ENCODE measurements around the gene SOAT2.
A peak's percentile ranks its signal among the peaks of the same experiment; 100 is the strongest.

The SOAT2 gene

DNA sequence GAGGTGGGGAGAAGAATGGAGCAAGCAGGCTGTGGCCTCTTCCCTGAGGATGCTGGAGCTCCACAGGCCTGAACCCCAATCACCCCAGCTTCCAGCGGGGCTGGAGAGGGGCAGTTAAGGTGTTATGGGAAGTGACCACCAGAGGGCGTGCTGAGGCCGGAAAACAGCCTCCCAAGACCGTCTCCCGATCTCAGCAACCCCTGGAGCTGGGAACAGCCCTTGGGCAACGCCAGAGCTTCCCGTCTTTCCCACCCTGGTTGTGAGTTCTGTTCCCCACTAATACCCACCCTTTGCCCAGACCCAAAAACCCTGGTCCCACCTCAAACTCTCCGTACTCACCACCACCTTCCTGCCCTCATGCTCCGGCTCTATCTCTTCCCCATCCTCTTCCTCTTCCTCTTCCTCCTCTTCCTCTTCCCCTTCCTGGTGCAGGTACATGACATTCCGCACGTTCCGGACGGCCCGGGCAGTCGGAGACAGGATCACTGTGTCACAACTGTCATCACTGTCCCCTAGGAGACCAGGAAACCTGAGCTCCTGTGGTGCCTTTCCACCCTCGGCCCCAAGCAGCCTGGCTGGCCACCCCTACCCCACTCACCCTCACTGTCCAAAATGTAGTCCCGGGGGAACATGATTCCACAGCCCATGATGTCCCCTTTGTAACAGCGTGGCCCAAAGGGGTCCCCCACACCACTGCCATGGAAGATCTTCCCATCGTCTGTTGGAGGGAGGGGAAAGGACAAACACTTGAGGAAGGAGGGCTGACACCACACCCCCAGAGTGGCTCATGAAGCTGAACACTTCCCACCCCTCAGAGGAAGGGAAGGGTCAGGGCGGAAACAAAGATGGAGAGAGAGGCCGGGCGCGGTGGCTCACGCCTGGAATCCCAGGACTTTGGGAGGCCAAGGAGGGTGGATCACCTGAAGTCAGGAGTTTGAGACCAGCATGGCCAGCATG lies 37.0 kb upstream of the SOAT2 start:
- peak; percentile 43 for DNase-seq

GRCh38 chr12:53067074-53067992 lies 36.0 kb upstream of the SOAT2 start:
- no peak for DNase-seq

- DNase-seq: no peak
Measured at GRCh38 chr12:53067993-53068770, 35.1 kb upstream of the SOAT2 start.

- no peak for DNase-seq
Measured at GRCh38 chr12:53068811-53069585, 34.3 kb upstream of the SOAT2 start.

DNA sequence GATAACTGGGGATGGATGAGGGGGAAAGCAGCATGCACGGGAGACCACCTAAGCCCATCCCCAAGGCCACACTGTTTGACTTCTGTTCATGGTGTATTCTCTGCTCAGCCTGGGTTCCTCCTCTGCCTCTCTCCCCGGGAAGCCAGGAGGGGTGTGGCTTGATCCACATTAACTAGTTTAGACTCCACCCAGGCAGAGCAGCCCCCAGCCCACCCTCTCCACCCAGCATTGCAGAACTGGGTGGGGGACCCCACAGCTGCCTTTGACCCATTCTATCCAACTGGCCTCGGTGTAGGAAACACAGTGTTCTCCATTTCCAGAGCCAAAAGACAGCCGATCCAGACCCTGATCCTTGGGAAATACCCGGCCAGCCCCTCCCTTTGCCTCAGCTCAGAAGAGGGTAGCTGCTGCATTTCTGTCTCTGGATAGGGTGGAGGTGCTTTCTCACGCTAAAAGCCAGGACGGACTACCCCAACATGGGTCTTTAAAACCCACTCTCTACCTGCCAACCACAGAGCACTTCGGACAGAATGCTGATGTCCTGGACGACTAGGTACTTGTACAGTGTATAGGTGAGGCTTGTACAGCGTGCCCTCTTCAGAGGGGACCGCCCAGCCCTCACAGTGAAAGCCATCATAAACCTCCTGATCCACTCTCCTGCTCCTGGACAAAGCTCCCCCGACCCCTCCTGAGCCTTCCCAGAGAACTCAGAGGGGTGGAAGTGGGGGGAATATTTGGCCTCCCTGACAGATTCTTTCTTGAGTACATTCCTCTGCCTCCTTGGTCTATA lies 33.5 kb upstream of the SOAT2 start:
- no peak for DNase-seq

DNA sequence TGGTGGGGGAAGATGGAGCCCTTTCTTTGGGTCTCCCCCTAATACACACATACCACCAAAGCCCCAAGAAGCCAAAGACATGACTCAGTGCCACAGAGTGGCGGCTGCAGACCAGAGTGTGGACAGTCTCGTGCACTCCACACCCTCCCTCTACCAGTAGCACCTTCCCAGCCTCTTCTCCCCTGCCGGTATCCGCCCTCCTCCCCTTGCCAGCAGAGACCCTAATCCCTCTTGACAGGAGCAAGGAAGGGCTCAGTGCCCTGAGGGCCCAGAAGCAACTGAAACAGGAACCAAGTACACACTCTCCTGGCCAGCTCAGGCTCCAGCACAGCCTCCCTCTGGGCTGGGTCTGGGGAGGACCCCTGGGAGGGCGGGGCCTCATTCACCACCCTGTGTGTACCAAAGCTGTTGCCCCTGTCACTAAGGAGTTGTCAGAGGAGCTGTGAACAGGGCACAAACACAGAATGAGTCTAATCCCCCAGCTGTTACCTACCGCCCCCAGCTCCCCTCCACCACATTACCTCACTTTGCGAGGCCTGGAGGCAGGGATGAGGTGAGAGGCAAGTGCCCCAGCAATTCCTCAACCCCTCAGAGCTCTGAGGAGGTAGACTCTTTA lies 32.3 kb upstream of the SOAT2 start:
- DNase-seq: no peak

DNA sequence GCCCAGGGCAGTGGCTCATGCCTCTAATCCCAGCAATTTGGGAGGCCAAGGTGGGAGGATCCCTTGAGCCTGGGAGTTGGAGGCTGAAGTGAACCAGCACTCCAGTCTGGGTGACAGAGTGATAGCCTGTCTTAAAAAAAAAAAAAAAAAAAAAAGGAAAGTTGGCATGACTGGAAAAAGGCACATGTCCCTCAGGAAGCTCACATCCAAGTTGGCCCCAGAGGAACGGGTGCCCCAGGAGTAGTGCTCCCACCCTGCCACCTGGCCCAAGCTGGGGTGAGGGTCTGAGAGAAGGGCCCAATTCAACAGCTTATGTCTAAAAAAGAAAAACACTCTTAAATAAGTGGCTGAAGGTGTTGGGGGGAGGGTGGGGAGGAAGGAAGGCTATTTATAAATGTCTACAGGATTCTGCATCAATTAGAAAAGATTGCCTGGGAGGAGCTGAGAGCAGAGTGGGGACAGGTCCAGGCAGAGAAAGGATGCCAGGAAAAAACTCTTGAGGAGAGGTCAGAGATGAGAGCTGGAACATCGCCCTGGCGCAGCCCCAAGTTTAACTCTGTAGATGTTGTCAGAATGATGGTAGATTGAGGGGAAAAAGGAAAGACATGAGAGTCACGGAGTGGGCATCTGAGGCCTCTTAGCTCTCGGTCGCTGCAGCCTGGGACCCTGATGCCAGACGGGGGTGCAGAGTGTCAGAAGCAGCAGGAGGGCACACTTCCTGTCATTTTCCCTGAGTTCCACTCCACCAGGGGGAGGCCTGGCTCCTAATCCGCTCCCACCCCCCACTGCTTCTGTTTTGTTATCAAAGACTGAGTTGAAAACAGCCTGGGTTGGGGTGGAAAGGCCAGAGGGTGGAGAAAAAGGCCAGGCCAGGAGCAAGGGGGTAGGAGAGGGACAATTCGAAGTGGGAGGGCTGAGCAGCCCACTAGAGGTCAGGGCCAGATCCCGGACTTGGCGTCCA lies 31.4 kb upstream of the SOAT2 start:
- no peak for DNase-seq

GRCh38 chr12:53073881-53074280 lies 29.4 kb upstream of the SOAT2 start:
- no peak for DNase-seq

- DNase-seq: no peak
Measured at GRCh38 chr12:53074283-53074998, 28.8 kb upstream of the SOAT2 start.

DNA sequence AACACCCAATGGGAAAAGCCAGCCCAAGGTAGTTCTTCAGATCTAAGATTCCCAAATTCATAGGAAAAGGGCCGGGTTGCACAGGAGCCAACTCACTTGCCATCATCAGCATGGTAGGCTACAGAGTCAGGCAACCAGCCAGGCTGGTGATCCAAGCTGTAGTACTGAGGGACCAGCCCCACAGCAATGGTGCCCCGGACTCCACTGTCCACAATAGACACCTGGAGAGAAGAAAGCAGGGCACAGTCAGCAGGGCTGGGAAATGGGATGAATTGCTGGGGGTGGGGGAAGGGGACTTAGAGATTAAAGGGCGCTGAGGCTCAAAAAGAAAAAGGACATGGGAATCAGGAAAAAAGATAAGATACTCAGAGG lies 28.3 kb upstream of the SOAT2 start:
- no peak for DNase-seq

GRCh38 chr12:53076461-53076860 lies 26.8 kb upstream of the SOAT2 start:
- DNase-seq: no peak

DNA sequence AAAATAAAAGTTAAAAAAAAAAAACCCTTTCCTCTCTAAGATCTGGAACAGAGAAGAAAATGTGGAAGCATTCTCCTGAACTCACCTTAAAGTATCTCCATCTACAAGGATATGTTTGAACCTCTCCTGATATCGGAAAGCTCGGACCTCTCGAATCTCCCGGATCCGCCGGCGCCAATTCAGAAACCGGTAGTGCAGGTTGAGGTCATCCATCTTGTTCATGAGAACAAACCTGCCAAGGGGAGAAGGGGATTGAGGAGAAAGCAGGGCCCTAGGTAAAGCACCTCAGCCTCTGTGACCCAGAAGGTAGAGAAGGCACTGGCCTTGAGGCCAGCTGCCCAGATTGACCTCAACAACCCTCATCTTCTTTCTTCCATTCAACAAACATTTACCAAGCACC lies 26.3 kb upstream of the SOAT2 start:
- no peak for DNase-seq

GRCh38 chr12:53078425-53079225 lies 24.7 kb upstream of the SOAT2 start:
- no peak for DNase-seq

GRCh38 chr12:53079226-53080117 lies 23.8 kb upstream of the SOAT2 start, which contains the start of gene SPRYD3:
SPRYD3 (minus strand) TSS chr12:53079390; CDS start chr12:53079333, 57 bp downstream.
- peak; percentile 84 for DNase-seq

DNA sequence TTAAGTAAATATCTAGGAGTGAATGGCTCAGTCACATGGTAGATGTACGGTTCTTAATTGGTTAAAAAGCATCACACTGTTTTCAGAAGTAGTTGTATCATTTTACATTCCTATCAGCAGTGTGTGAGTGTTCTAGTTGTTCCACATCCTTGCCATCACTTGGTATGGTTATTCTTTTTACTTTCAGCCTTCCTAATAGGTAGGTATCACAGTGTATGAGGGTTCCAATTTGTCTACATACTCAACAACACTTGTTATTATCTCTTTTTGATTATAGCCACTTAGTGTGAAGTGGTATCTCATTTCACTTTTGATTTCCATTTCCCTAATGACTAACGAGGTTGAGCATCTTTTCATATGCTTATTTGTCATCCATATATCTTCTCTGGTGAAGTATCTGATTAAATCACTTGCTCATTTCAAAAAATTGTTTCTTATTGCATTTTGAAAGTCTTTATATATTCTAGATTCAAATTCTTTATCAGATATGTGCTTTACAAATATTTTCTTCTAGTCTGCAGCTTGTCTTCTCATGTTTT lies 20.6 kb upstream of the SOAT2 start:
- DNase-seq: no peak

DNA sequence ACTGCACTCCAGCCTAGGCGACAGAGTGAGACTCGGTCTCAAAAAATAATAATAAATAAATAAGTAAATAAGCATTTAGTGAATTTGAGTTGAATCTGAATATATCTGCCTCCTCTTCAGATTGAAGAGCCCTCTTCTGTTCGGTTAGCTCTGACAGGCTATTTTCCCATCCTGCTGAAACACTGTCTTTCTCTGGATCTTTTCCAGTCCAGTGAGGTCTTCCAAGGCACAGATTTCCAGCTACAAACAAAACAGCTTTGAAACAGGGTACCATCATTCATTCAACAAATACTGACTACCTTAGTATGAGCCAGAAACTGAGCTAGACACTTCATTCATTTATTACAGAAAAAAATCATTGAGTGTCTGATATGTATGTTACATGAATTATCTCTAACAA lies 16.9 kb upstream of the SOAT2 start:
- no peak for DNase-seq

- no peak for DNase-seq
Measured at GRCh38 chr12:53090105-53090504, 13.2 kb upstream of the SOAT2 start.

Measured in NCI-H1694 treated with DMSO at 0.1 percent for 48 hours (cell line).